Muscle of arm (tissue), 12 donors: ENCODE results near the gene NTM. TPM values are rescaled to one million over a fixed set of nuclear protein-coding genes. Genes with fewer than 3 reads are reported as not detected.

Experiments used
- DNase-seq: peaks from one replicate; pipeline ENCODE4 v3.0.0-alpha.2; 2013
- polyA plus RNA-seq, 12 donors: library from polyadenylated mRNA; unstranded; fragments of 120-200 nt; gene quantifications; one replicate each; pipeline ENCODE4 v1.2.1, GENCODE V29; 2013; ENCODE audit not compliant: insufficient read length in 12 of 12

The NTM gene
- polyA plus RNA-seq, 12 donors = 9.6 to 40.9 (median 22.3) TPM; not detected in 1

DNA sequence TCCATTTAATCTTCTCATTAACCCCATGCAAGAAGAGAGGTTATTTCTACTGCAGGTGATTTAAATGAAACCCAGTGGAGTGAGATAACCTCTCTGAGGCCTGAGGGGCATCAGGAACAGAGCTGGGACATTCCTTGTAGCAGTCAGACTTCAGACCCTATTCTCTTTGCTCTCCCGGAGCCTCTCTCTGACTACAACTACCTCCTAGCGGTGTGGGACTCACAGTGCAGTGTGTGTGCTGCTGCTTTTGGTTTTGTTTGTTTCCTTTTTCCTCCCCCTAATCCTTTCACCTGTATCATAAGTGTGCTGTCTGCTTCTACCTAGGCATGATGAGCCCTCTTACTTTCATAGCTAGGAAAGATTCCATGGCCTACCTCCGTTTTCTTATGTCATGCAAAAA is 769.6 kb downstream of the NTM start:
- no peak for DNase-seq

DNA sequence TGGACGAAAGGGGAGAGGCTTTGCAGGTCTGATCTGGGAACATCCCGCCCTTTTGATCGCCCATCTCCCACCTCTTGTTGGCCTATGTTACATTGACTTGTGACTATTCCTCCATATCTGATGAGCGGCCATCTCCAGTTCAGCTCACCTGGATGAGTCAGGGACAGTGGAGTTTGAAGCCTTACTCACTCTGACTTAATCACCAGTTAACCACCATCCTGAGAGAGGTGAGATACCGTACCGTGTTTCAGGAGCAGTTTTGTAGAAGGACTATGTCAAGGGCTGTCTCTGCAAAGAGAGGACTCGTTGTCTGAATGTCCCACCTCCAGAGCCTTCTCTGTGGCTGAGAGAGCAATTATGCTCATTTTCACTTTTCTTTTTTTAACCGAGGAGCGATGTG is 771.7 kb downstream of the NTM start:
- DNase-seq = no peak

DNA sequence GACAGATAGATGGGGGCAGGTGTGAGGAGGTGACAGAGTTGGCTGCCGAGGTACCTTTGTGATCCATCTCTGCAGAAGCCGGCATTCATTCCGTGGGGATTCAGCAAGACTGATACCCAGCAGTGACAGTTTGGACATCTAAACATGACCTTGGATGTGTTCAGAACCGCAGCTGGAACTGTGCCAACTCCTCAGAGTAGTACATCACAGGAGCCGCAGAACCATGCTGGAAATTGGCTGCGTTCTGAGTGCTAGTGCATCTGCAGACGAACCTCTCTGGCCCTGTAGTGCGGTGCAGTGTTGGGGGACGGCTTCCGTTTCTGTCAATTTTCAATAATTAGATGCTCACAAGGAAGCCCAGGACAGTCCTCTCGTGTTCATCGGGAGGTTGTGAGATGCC is 772.1 kb downstream of the NTM start:
- DNase-seq = no peak

DNA sequence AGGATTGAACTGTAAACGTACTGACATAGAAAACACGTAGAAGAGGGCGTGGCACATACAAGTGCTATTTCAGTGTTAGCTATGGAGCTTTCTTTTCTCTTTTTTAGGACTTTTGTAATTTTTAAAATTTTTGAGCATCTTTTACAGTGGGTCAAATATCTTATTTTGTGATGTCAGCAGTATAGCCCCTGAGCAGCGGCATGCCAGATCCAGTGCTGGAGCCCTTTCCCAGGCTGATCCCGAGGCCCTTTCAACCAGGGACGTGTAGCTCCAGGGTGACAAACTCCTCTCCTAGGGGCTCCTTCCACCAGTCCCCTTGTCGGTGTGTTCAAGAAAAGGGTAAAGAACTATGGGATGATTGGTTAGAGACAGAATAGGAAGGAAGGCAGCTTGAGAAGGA is 777.0 kb downstream of the NTM start:
- no peak for DNase-seq

DNA sequence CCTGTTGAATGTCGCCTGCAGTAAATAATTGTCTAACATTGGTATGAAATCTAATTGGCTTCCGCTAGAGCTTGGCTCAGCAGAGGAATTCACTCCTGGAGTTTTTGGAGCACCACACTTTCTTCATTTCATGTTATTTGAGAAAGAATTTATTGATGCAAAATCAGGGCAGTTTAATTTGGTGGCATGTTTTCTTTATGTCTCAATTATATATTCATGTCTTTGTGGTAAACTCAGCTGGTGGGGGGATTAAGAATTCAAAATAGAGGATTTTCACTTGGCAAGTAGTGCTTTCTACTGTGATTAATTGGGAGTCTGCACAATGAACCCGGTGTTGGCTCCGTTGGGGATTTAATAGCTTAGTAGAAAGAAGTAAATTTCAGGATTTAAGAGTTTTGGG is 784.4 kb downstream of the NTM start:
- DNase-seq = no peak

DNA sequence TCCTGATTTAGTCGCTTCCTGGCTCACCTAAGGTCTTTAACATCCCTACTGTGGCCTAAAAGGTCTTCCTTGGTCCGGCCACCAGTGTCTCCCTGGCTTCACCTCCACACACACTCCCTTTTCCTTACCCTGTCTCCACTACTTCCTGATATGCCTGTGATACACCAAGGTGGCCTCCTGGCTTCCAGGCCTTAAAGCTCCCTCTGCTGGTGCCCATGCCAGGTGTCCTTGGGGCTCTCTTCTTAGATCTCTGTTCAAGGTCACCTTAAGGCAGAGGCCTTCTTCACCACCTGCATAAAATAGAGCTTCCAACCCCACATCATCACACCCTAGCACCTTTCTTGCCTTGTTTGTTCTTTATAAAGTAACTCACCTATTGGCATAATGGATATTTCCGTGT is 787.7 kb downstream of the NTM start:
- DNase-seq = no peak

DNA sequence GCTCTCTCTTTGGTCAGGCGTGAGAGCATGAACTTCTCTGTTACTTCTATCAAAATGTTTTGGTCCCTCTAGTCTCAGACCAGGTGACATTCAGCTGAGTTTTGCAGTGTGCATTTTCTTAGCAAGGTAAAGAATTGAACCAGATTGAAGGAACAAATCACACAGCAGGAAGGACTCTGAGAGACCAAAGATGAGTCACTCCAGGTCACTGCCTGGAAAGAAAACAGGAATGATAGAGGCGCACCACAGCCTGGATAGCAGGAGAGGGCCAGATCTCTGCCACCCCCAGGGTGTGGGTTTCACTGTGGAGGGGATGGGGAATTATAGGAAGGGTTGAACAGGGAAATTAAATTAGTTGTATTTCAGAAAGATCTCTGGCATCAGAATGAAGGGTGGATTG is 788.3 kb downstream of the NTM start:
- no peak for DNase-seq

DNA sequence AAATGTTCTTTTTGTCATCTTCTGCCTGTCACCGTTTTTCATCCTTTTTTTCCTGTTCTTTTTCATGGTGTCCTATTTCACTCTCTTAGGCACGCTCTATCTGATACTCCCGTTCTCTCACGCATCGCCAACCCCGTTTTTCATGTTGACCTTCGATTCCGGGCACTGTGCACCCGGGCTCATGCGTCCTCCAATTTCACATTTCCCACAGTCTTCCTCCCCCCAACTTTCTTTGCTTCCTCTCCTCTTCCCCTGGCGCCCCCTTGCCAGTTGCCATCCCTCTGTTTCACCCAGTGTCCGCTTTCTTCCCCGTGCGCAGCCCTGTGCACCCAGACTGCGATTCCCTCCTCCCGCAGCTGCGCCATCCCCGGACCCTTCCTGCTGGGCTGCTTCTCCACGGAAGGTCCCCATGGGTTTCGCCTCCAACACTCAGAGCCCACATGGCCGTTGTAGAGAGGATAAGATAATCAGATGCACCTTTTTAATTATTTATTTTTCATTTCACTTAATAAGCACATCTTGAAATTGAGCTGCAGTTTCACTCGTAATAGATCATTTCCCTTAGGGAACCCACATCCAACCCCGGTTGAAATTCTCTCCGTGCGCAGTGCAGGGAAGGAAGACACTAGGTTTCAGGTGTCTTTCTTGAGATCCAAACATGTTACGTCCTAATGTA is 791.1 kb downstream of the NTM start:
- no peak for DNase-seq

DNA sequence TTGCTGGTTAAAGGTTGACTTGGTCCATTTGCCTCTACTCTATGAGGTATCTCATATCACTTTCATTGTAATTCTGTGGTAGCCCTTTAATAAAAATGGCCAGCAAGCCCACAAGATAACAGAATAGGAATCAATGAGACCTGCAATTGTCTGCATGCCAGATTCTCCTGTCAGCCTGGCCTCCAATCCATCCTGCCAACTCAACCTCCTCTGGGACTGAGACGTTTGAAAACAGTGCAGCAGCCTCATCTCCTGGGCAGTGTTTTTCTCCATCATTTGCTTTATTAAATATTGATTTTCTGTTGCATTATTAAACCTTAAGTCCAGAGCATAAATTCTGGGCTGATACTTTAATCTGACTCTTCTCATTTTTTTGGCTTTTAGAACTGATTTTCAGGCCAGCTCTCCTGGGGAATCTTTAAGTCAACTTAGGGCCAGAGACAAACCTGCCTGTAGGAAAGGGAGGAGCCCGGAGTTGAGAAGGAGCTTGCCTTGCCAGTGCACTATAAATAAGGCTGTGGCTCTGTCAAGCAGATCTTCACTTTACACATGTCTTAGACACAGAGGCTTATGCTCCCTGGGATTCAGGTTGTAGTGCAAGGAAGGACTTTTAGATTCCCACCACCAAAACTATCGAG is 798.0 kb downstream of the NTM start:
- DNase-seq = no peak

DNA sequence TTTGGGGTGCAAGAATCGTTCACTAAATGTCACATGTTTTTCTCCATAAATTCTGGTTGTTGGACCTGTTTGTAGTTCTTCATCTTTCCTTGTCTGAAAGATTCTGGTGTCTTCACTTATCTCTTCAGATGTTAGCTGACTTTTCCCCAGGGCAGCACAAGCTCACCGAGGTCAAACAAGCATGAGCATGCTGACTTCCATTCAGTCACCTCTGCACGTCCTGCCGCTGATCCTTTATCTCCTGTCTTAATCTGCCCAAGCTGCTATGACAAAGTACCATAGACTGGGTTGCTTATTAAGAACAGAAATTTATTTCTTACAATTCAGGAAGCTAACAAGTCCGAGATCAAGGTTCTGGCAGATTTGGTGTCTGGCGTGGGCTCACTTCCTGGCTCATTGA is 800.6 kb downstream of the NTM start:
- no peak for DNase-seq

DNA sequence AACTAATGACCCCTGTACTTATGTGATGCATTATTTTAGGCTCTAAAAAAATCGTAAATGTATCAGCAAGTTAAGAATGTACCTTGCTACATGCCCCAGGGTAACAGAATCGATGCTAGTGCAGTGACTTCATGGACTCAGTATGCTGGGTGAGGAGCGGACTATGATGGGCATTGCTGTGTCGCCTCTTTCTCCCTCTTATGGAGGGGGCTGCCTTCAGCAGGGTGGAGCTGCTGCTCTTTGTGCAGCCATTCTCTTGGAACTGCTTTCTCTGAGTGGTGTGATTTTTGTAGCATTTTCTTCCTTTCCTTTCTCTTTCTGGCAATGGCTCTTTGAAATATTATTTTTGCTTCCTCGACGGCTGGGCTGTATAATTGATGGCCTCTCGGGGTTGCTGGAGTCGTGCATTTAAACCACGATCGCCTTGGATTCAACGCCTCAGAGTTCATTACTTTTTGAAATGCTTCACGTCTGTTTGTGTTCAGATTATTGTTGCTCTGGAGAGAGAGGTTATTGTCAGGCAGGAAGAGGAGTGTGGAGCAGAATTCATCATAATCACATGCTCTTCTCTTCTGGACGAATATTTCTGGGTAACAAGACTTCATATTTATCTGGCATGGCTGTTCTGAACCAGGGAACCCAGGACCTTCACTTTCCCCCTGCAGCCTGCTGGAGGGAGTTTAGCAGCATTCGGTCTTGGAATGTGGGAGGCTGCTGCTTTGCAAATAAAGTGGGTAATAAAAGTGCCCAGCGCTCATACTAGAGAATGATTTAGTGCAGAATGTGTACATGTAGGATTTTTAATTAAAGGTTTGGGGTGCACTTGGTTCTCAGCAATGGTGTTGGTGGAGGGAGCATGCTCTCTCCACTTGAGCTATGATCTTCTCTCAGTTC is 804.2 kb downstream of the NTM start:
- DNase-seq = no peak

DNA sequence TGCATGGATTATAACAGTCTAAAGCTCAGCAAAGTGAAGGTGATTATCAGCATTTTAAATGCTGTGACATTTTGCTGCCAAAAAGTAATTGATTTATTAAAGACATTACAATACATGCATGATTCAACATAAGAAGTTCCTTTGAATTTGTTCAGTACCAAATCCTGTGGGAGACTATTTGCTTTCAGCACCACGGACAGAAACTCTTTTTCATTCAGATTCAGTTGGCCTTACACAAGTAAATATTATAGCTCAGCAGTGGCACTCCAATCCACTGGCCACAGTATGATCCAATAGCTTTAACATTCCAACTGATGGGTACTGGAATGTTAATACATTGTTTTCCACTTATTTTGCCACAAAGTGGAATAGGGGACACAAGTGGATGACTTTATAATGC is 806.7 kb downstream of the NTM start:
- peak; percentile 55 for DNase-seq

DNA sequence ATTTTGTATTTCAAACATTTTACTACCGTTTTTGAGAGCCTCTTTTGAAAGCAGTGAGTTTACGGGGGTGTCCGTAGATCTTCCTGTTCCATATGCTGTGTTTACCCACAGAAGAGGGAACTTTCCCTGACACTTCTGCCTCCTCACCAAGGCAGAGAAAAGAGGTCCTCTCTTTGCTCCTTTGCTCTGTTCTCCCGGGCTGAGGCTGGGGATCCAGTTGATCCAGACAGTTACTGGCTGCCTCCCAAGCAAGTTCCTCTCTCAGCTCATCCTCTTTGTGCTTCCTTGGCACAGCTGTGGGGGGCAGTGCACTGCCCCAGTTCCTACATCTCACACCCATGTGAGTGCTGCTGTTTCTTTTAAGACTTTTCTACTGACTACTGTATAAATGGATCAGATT is 813.7 kb downstream of the NTM start:
- DNase-seq = no peak

DNA sequence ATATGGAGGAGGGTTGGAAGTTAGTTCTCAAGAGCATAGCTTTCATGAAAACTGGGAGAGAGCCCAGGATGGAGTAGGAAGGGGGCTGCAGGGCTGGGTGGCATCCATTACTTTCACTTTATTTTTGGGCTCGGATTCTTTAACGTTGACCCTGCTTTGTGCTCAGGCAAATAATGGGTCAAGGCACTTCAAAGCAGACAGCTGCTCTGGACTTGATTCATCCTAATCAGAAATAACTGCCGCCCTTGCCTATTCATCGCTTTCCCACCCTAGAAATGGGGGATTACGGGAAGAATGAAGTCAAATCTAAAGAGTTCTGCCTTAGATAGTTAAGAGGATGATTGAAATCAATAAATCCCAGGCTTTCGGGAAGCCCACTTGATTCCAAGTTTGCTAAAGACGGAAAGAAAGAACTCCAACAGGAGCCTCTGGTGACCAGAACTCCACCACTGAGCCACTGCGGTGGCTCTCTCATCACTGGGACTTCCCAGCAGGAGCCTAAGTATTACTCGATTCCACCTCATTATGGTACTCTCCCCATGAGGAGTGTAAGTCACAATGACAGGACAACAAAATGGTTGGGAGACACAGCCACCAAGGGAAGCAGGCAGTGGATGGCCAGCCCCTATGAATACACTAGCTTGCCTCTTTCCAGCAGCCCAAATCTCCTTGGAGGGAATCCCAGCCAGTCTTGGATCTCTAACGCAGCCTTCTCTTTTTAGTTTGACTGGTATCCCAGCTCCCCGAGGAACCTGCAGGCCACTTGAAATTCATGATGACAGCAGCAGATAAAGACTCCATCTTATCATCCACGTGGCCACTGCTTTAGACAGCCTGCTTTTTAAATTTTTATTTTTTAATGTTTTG is 815.5 kb downstream of the NTM start:
- DNase-seq = no peak

DNA sequence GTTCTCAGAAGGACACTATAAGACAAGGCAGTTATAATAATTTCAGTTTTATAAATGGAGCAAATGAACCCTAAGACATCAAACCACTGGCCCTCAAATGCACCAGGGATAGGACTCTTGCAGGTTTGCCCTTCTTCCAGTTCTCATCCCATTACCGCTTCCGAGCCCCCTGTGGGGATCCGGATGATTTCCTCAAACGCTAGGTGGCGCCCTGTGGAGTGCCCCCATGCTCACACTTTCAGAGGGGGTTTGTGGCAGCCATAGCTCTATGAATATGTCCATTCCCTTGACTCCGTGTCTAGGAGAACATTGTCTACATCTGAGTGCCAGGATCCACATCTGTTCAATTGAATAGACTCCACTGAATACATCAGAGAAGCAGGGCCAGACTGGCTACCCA is 816.3 kb downstream of the NTM start:
- DNase-seq = no peak

DNA sequence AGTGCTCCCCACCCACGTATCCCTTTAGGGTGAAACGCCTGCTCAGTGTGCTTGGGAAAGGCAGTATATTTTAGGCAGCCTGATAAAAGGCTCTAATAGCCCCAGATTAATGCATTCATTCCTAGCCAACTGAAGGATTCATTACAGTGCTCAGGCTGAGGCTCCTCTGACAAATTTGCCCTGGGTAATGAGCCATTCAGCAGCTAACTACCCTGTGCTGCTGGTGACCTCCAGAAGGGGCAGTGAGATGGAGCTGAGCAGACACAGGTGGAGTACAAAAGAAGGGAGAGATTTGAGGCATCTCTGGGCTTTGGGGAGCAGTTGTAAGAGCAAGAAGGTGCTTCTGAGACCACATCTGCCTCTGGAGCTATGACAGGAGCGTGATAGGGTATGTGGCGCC is 817.0 kb downstream of the NTM start:
- no peak for DNase-seq

DNA sequence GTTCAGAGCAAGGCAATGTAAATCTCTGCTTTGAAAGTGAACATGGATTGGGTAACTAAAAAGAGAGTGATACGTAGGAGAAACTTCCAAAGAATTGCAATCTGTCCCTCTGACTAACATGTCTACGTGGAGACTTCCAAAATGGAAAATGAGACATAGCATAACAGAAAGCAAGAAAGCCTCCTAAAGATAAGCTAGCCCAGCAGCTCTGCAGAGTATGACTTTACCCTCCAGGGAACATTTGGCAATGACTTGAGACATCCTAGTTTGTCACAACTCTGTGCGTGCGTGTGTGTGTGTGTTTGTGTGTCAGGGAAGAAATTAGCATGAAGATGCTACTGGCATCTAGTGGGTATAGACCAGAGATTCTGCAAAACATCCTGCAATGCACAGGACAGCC is 817.4 kb downstream of the NTM start:
- no peak for DNase-seq

DNA sequence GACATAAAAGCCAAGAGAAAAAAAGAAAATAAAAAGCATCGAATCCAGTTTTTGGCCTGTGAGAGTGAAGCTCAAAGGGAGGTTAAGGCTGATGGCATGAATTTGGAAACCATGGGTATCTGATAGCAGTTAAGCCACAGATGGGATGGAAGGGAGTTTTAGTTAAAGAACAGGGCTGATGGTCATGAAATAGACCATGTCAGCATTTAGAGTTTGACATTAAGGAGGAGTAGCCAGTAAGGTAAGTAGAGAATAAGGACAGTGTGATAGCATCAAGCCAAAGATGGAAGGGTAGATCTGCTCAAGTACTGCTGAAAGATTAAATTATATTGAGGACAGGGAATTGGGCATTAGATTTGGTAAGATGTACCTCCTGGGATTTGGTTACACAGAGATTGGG is 826.5 kb downstream of the NTM start:
- DNase-seq = no peak

DNA sequence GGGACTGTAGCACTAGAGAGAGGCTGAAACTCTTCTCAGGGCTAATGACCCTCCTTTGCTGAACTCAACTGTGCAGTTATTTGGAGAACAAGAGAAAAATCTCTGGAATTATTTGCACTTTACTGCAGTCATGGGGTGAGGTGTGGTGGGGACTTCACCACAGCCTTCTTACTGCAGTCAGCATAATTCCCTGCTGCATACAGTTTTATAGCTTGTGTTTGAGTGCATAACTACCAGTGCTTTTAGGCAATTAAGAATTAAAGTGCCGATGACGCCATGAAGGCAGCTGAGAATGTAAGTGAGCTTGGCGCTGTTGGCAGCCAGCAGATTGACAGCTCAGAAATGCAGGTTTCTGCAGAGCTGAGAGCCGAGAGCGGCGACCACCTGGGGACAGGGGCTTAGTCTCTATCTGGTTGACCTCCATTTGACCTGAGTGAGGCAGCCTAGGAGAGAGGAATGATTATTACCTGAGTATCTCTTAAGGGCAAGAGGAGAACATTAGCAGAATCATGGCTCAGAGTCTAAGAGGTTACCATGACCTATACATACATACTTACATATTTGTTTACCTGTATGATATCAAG is 830.0 kb downstream of the NTM start:
- DNase-seq = no peak

DNA sequence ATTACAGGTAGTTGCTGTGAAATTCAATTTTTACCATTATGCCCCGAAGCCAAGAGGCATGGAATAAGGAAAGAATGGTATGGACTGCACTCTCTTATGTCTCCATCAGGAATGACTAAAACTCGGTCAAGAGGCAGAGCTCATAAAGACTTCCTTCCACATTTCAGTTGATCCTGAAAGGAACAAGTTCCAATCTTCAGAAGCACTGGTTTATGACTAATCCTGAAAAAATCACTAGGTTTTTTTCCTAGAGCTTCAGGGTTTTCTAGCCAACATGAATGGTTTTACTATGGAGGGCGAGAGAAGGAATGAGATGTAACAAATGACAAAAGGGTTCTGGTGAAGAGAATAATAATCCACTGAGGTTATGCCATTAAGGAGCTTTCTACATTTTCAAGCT is 832.2 kb downstream of the NTM start:
- DNase-seq = no peak

DNA sequence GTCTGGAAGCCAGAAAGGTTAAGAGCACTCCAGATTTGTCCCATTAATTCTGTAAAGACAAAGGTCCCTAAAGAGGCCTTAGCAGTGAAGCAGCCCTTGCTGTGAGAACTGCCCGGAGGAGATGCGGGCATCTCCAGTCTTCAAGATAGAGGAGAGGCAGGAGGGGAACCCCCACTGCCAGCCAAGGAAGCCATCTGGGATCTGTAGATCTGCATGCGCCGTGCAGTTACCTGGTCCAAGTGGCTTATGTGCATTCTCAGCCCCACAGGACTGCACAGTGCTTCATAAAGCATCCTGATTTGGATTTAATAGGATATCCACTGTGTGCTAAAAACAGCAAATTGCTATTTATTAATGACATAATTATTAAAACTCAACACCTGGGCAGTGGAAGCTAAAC is 834.6 kb downstream of the NTM start:
- DNase-seq = no peak

DNA sequence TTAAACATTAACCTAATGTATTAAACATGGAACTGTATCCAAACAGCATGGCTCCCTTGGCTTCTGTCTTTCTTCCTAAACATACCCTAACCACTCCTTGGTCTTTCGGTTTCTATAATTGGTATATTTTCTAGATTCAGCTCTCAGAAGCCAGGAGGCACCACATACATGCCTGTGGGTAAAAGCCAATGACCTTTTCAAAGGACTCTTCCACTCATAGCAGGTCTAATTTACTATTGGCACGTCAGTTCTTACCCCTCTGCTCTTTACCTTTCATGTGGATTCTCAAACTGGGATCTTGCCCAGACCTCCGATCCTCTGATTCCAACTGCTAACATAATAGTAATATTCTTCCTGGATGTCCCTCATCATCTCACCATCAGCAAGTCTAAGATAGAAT is 835.1 kb downstream of the NTM start:
- DNase-seq = no peak
